HG03159 (cell line): ENCODE measurements around the gene MYO9B.

Experiments used
- ATAC-seq: cut with Tn5 transposase; IDR thresholded peaks from one replicate; pipeline ENCODE4 v1.9.1; 2021; ENCODE audit warnings: mild to moderate bottlenecking, moderate library complexity; ENCODE audit not compliant: unreplicated experiment

Gene MYO9B

DNA sequence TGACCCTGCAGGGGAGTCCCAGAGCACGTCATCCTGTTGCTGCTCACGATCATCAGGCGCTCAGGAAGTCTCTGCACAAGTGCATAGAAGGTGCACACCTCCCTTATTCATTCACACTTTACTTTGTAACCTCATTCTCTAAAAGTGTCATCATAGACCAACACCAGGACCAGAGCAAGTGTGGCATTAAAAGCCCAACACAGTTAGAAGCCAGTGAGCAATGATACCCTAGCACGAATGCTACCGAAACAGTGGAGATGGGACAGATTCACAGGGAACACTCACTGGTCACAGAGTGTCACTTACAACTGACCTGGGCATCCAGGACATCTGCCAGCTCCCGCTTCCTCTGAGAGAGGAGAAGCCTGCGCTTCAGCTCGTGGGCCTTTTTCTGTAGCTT lies 17.3 kb upstream of the MYO9B start:
- ATAC-seq: no peak

DNA sequence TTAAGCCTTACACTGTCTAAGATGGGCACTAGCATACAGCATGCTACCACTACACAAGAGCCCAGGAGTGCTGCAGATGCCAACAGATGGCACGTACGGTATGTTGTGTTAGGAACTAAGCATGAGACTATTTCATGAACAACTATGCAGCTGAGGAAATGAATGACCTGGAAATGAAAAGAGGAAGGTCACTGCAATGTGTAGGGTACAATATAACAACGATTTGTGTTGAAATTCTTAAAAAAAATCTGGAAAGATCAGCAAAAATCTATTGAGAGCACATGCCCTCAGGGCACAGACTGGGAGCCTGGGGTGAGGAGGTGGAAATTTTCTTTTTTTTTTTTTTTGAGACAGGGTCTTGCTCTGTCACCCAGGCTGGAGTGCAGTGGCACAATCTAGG lies 14.8 kb upstream of the MYO9B start:
- ATAC-seq: no peak

DNA sequence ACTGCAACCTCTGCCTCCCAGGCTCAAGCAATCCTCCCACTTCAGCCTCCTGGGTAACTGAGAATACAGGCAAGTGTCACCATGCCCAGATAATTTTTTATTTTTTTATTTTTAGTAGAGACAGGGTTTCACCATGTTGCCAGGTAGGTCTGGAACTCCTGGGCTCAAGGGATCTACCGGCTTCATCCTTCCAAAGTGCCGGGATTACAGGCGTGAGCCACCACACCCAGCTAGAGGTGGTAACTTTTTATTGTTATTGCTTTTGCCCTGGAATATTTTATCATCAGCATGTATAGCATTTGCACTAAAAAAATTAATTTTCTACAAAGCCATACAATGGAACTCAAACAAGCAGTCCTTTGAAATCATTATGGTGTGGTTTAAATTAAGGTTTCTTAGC lies 14.4 kb upstream of the MYO9B start:
- ATAC-seq: no peak

DNA sequence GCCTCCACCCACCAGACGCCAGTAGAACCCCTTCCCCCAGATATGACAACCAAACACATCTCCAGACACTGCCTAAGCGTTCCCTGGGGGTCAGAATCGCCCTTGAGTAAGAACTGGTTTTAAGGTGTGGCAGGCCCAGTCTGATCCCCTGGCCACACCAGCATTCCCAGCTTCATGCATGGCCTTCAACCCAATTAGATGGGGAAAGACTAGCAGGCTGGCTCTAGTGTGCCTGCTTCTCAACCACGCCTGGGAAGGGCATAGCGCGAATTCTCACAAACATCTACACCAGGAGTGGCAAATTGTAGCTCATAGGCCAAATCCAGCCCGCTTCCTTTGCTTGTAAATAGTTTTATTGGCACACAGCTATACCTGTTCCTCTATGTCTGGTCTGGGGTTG lies 13.9 kb upstream of the MYO9B start:
- no peak for ATAC-seq

- ATAC-seq: no peak
Measured at GRCh38 chr19:17063428-17063827, 12.1 kb upstream of the MYO9B start.

- ATAC-seq: no peak
Measured at GRCh38 chr19:17069193-17069592, 6.4 kb upstream of the MYO9B start.

- no peak for ATAC-seq
Measured at GRCh38 chr19:17070421-17070820, 5.2 kb upstream of the MYO9B start.

DNA sequence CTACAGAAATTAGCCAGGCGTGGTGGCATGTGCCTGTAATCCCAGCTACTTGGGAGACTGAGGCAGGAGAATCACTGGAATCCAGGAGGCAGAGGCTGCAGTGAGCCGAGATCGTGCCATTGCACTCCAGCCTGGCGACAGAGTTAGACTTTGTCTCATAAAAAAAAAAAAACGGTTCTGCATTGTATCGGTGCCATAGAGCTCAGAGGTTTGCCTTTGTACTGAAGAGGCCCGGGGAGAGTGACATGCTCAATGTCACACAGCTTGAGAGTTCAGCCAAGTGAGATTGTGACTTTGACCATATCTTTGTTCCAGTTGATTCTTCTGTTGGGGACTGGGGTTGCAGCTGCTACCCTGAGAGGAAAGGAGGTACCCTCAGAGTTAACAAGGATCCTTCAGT lies 4.7 kb upstream of the MYO9B start:
- no peak for ATAC-seq

DNA sequence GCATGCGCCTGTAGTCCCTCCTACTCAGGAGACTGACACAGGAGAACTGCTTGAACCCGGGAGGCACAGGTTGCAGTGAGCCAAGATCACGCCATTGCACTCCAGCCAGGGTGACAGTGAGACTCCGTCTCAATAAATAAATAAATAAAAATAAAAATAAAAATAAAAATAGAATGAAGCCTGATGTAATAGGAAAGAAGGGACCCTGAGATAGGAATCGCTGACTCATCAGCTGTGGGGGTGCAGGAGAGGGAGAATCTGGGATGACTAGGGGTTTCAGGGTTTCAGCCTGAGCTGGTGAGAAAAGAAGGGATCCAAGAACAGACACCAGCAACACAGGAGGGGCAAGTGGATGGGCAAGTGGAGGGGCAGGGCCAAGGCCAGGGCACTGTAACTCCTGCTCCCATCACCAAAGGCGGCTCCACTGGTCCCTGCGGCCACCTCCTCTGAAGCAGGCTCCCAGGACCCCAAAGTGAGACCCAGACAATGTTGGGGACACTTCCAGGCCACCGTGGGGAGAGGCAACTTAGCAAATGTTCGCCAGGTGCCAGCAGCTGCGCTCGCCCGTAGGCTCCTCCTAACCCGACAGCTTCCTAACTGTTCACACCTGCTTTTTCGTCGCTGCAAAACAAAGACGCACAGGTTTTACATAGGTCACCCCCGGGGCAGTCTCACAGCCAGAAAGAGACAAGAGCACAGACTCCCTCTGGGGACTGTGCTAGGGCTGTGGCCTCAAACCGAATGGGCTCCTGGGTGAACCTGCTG lies 1.5 kb upstream of the MYO9B start:
- ATAC-seq: no peak

DNA sequence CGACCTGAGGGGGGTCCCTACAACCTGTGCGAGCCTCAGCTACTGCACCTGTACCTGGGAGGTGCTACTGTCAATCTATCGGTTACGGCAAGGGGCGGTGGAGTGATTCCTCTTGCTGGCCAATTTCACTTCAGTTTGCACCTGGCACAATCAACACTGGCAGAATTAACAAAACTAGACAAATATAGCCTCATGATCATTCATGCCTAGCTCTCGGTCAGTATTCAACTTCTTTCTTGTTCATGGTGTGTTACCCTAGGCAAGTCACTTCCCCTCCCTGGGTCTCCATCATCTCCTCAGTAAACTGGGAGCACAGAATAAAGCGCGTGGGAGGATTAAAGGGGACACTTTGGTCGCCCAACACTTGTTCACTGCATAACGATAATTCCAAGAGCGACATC lies 943 bp upstream of the MYO9B start:
- no peak for ATAC-seq

DNA sequence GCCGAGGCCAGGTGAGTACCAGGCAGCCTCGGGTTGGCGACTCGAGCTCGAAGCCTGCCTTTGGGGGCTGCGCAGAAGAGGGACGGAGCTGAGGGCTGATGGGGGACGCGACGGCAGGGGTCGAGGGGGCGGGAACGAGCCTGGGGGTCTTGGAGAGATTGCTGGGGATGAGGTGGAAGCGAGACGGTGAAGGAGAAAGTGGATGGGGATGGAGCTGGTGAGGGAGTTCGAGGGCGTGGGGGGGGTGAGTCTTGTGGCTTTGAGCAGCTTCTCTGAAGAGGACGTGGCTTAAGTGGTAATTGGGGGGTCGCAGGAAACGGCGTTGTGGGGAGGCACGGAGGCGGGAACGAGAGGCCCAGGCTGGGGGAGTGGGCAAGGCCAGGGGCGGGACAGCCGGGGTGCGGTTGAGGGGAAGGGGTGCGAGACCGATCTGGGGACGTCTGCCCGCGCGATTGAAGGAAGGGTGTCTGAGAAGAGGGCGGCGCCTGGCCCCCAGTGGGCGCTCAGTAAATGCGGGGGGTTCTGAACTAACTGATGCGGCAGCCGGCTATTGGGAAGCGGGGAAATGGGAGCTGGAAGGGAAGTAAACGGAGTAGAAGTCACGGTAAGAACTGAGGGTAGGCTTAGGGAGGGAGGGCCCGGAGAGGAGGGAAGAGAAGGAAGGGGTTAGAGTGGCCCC lies 426 bp downstream of the MYO9B start:
- ATAC-seq: no peak

- no peak for ATAC-seq
Measured at GRCh38 chr19:17076543-17076991, 990 bp downstream of the MYO9B start.

- ATAC-seq: no peak
Measured at GRCh38 chr19:17077447-17078028, 2.0 kb downstream of the MYO9B start.

- ATAC-seq: no peak
Measured at GRCh38 chr19:17078036-17078919, 2.7 kb downstream of the MYO9B start.

DNA sequence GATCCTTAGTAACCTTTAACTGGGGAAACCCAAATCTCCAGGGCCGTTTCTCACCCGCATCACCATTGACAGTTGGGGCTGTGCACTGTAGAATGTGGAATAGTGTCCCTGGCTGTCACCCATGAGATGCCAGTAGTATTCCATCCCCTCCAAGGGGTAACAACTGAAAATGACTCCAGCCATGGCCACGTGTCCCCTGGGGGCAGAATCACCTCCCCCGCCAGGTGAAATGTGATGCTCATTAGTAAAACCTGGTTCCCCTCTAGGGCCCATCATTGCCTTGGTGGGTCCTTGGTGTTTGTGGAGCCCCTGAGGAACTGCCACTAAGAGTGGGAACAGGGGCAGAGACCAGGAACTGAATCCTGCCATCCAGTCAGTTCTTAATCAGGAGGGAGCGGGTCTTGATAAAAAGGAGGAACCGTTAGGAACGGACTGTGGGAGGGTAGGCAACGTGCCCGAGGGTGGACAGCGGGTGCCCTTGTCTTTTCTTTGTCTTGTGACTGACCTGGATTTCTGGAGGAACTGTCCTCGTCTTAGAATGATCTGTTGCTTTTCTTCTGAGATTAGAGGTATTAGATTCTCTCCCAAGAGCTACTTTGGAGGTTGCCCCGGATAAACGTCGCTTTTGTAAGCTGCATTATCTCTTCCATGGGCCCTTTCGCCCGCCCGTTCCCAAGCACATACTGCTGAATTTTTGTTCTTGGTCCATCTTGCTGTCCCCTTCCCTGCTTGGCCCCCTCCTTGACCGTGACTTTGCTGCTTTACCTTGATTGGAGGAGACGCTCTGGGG lies 3.5 kb downstream of the MYO9B start:
- ATAC-seq: no peak

DNA sequence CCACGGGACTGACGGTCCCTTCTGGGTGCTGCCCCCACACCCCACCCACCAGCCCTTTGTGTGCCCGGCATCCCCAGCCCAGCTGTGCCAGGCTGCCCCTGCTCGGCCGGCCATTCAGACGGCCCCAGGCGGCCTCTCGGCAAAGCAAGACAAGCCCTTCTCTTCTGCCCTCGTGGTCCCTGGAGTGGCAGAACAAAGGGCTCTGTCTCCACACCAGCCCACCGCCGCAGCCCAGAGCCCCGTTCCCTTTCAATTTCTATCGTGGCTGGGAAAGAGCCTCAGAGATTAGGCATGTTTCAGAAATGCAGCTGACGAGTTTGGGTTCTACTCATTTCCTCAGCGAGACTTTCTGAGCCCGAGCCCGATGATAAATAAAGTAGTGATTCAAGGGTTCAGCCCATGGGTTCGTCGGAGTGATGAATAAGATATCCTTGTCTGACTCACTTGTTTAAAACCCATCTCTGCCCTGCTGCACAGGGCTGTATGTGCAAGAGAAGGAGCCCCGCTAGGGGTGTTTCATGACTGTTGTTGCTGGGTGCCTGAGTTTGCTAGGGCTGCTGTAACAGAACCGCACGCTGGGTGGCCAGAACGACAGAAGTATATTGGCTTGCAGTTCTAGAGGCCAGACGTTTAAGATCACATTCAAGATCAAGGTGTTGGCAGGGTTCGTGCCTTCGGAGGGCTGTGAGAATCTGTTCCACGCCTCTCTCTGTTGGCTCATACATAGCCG lies 4.3 kb downstream of the MYO9B start:
- ATAC-seq: no peak

- ATAC-seq: no peak
Measured at GRCh38 chr19:17080440-17080801, 4.8 kb downstream of the MYO9B start.

- no peak for ATAC-seq
Measured at GRCh38 chr19:17081672-17082630, 6.4 kb downstream of the MYO9B start.

GRCh38 chr19:17086120-17086519 lies 10.5 kb downstream of the MYO9B start:
- ATAC-seq: no peak
